ENCODE results near the gene KLF9. TPM values are rescaled to one million over a fixed set of nuclear protein-coding genes. Genes with fewer than 3 reads are reported as not detected.

The KLF9 gene
- total and polyA plus RNA-seq, 9 of the 15 experiments (the other 6 are each of a cell fraction or from before 2014, with no cell fraction given), result 3.3 to 11.9 (median 6.9) TPM

DNA sequence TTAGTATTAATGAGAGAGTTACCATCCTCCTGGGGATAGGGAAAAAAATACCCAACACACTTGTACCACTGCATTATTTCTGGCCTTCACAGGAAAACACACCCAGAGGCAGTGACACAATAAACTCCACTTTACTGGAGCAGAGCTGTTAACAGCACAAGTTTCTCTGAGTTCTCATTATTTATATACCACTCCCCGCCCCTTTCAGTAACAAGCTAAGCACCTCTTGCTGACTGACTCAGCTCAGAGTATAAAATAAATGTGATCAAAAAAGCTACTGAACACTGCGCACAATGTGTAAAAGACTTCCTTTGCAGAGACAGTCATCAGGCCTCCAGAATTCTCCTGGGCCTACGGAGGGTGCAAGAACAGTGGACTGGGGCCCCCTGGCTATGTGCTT is 21.6 kb downstream of the KLF9 start:
- BruUV-seq (replicated peaks), result no TSS peak
- DNase-seq (ENCODE audit: extremely low read depth in 1 of 4, low spot score in 3 of 4) (no peak), FAIRE-seq (no peak), ATAC-seq (no peak)
- 89% methylated on average over 3 of the region's 3 CpGs for whole genome bisulfite sequencing (ENCODE audit: insufficient coverage, low coverage, missing lambda C conversion rate)
- H3K27ac ChIP-seq (ENCODE audit: extremely low read depth, low read depth, low read length), result no peak overlapping the region
- no peaks in the 10 kb centered on the region for H3K9me1 ChIP-seq (ENCODE audit: control insufficient read depth, insufficient read depth, low read length)
- no peaks in the 10 kb centered on the region for H3K9me3 ChIP-seq (replicated peaks; ENCODE audit: control insufficient read depth, insufficient read depth, low read depth, low read length)
- peaks cover 88% of the 10 kb centered on the region for H3K79me2 ChIP-seq (ENCODE audit: control insufficient read depth, insufficient read depth, low read length)
- H3K36me3 ChIP-seq (ENCODE audit: control insufficient read depth, insufficient read depth, low read length), result 0 out of 3 replicates have a peak, but pooled peaks cover 2% of the 10 kb centered on the region
- H2AFZ ChIP-seq (ENCODE audit: low read depth, low read length), result no peak overlapping the region
- ChIA-PET POLR2A (no interaction called here), CTCF (ENCODE audit: low intra/inter-chr PET ratio) (no interaction called here)
- no peak overlapping the region for H3K4me3 ChIP-seq
- H3K9ac ChIP-seq (ENCODE audit: insufficient read depth in 1 of 2, low read depth in 2 of 2, low read length in 2 of 2), result peak overlapping the region in 1 of 2 experiments; percentile 28; a peak in 1 of 4 replicates
- in situ Hi-C loops (cut with MboI), result no loop called here
- TF ChIP-seq SUPT5H (IDR thresholded peaks at IDR 0.05), result no peak
- TF ChIP-seq, protein P1, sequence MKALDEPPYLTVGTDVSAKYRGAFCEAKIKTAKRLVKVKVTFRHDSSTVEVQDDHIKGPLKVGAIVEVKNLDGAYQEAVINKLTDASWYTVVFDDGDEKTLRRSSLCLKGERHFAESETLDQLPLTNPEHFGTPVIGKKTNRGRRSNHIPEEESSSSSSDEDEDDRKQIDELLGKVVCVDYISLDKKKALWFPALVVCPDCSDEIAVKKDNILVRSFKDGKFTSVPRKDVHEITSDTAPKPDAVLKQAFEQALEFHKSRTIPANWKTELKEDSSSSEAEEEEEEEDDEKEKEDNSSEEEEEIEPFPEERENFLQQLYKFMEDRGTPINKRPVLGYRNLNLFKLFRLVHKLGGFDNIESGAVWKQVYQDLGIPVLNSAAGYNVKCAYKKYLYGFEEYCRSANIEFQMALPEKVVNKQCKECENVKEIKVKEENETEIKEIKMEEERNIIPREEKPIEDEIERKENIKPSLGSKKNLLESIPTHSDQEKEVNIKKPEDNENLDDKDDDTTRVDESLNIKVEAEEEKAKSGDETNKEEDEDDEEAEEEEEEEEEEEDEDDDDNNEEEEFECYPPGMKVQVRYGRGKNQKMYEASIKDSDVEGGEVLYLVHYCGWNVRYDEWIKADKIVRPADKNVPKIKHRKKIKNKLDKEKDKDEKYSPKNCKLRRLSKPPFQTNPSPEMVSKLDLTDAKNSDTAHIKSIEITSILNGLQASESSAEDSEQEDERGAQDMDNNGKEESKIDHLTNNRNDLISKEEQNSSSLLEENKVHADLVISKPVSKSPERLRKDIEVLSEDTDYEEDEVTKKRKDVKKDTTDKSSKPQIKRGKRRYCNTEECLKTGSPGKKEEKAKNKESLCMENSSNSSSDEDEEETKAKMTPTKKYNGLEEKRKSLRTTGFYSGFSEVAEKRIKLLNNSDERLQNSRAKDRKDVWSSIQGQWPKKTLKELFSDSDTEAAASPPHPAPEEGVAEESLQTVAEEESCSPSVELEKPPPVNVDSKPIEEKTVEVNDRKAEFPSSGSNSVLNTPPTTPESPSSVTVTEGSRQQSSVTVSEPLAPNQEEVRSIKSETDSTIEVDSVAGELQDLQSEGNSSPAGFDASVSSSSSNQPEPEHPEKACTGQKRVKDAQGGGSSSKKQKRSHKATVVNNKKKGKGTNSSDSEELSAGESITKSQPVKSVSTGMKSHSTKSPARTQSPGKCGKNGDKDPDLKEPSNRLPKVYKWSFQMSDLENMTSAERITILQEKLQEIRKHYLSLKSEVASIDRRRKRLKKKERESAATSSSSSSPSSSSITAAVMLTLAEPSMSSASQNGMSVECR (CRISPR knock-in tag; IDR thresholded peaks at IDR 0.05), result no peak
- TF ChIP-seq ARHGAP35 (IDR thresholded peaks at IDR 0.05; ENCODE audit: partially characterized antibody), result no peak
- intact Hi-C loops (cut with micrococcal nuclease), result no loop called here
- no peak overlapping the region for H3K4me2 ChIP-seq (ENCODE audit: insufficient read depth, low read length)
- H3K4me1 ChIP-seq (replicated peaks in 1 of 2; ENCODE audit: control insufficient read depth in 2 of 2, insufficient read depth in 2 of 2, low read length in 2 of 2), result peaks cover 4 to 5% of the 10 kb centered on the region in 2 experiments; a peak in 4 of 5 replicates
- peaks cover 36% of the 10 kb centered on the region for H4K20me1 ChIP-seq (replicated peaks; ENCODE audit: control insufficient read depth, insufficient read depth, low read length)
- H3K27me3 ChIP-seq (ENCODE audit: control insufficient read depth in 2 of 2, insufficient read depth in 2 of 2, low read length in 2 of 2), result no peaks in the 10 kb centered on the region
